GM06990 (cell line): Measurements from ENCODE around the gene CCDC33.
A peak's percentile ranks its signal among the peaks of the same experiment; 100 is the strongest.

Source experiments
- DNase-seq: peaks from one replicate; pipeline ENCODE4 v3.0.0-alpha.2; 2011; ENCODE audit not compliant: insufficient read length; ENCODE audit errors: extremely low read depth
- H3K27me3 ChIP-seq: replicated peaks from 2 replicates; pipeline ENCODE4 v1.6.0; 2011; ENCODE audit warnings: low read length; ENCODE audit not compliant: control insufficient read depth, insufficient read depth
- H3K36me3 ChIP-seq: 2 replicates; pipeline ENCODE4 v1.5.1; 2011; ENCODE audit warnings: low read length; ENCODE audit not compliant: control insufficient read depth, insufficient read depth
- H3K4me3 ChIP-seq: replicated peaks from 2 replicates; pipeline ENCODE4 v1.5.1; 2011; ENCODE audit warnings: low read depth, mild to moderate bottlenecking, control low read depth, low read length
- CTCF ChIP-seq: IDR thresholded peaks from 2 replicates; pipeline ENCODE4 v1.5.1; 2011; ENCODE audit warnings: low read length, control low read depth, mild to moderate bottlenecking, inconsistent platforms; ENCODE audit not compliant: insufficient read depth, poor library complexity, severe bottlenecking

The CCDC33 gene

GRCh38 chr15:74317820-74318375 lies 81.8 kb downstream of the CCDC33 start:
- H3K36me3 ChIP-seq, result no peaks in the 10 kb centered on the region
- TF ChIP-seq CTCF, result no peak

GRCh38 chr15:74318376-74319137 lies 82.4 kb downstream of the CCDC33 start:
- no peaks in the 10 kb centered on the region for H3K36me3 ChIP-seq
- peak; percentile 44 for DNase-seq
- H3K27me3 ChIP-seq, result no peaks in the 10 kb centered on the region
- no peak for TF ChIP-seq CTCF
- no peak overlapping the region for H3K4me3 ChIP-seq

More at GRCh38 chr15:74317820-74318375, 81.8 kb downstream of the CCDC33 start:
- Histone ChIP-seq H3K4me3 (no peak overlapping the region), H3K27me3 (no peaks in the 10 kb centered on the region)
- no peak for DNase-seq

- Histone ChIP-seq H3K36me3 (no peaks in the 10 kb centered on the region), H3K4me3 (no peak overlapping the region), H3K27me3 (no peaks in the 10 kb centered on the region)
- no peak for DNase-seq
- no peak for TF ChIP-seq CTCF
These were observed 83.0 kb downstream of the CCDC33 start for GRCh38 chr15:74319138-74319460.

GRCh38 chr15:74319596-74320351 lies 83.6 kb downstream of the CCDC33 start:
- TF ChIP-seq CTCF, result no peak
- Histone ChIP-seq H3K4me3 (no peak overlapping the region), H3K27me3 (no peaks in the 10 kb centered on the region), H3K36me3 (no peaks in the 10 kb centered on the region)
- DNase-seq, result no peak

GRCh38 chr15:74320352-74321247 lies 84.5 kb downstream of the CCDC33 start:
- Histone ChIP-seq H3K4me3 (no peak overlapping the region), H3K27me3 (no peaks in the 10 kb centered on the region), H3K36me3 (no peaks in the 10 kb centered on the region)
- peak; percentile 77 for TF ChIP-seq CTCF
- no peak for DNase-seq
